Kasumi-1 (cell line): ENCODE results near the gene NPBWR2.
"Not testable (repeated sequence)": the region's sequence is repeated elsewhere in the genome, so short reads cannot be mapped to it uniquely, and the experiment has no call there.

ENCODE experiments used
- DNase-seq, 2 experiments: peaks; one replicate each; lab custom pipeline; 2025; lab: John Stamatoyannopoulos, UW

NPBWR2 gene

GRCh38 chr20:64102647-64103354 is 4.6 kb downstream of the NPBWR2 start:
- no peak for DNase-seq

GRCh38 chr20:64101731-64102621 is 5.4 kb downstream of the NPBWR2 start:
- DNase-seq: peak in 1 of 2 experiments; percentile 10

GRCh38 chr20:64100946-64101688 is 6.2 kb downstream of the NPBWR2 start:
- no peak for DNase-seq

GRCh38 chr20:64100566-64100888 is 6.8 kb downstream of the NPBWR2 start:
- DNase-seq: no peak

GRCh38 chr20:64099880-64100565 is 7.3 kb downstream of the NPBWR2 start:
- no peak for DNase-seq

GRCh38 chr20:64099086-64099786 is 8.1 kb downstream of the NPBWR2 start:
- DNase-seq: no peak

GRCh38 chr20:64098471-64099013 is 8.8 kb downstream of the NPBWR2 start:
- DNase-seq: no peak

GRCh38 chr20:64096535-64096934 is 10.8 kb downstream of the NPBWR2 start:
- DNase-seq: no peak

- DNase-seq: no peak
These were observed 11.4 kb downstream of the NPBWR2 start for GRCh38 chr20:64095927-64096326.

- DNase-seq: no peak
These were observed 11.9 kb downstream of the NPBWR2 start for GRCh38 chr20:64095455-64095854.

GRCh38 chr20:64093013-64093503 is 14.3 kb downstream of the NPBWR2 start:
- no peak for DNase-seq

GRCh38 chr20:64092258-64093012 is 14.9 kb downstream of the NPBWR2 start:
- DNase-seq: no peak

GRCh38 chr20:64091770-64092169 is 15.6 kb downstream of the NPBWR2 start:
- no peak for DNase-seq

- no peak for DNase-seq
These were observed 16.0 kb downstream of the NPBWR2 start for GRCh38 chr20:64091340-64091739.

- DNase-seq: no peak
These were observed 17.2 kb downstream of the NPBWR2 start for GRCh38 chr20:64090165-64090564.

- DNase-seq: not testable (repeated sequence)
These were observed 18.8 kb downstream of the NPBWR2 start for GRCh38 chr20:64088586-64088985.

GRCh38 chr20:64087226-64087825 is 20.0 kb downstream of the NPBWR2 start:
- not testable (repeated sequence) for DNase-seq

- no peak for DNase-seq
These were observed 20.6 kb downstream of the NPBWR2 start for GRCh38 chr20:64086801-64087200.

- no peak for DNase-seq
These were observed 22.6 kb downstream of the NPBWR2 start for GRCh38 chr20:64084685-64085152.
